ENCODE results near the gene ALOXE3.

The ALOXE3 gene

GRCh38 chr17:8105957-8106398, 12.3 kb downstream of the ALOXE3 start:
- peaks cover 6% of the 10 kb centered on the region for H3K4me1 ChIP-seq (ENCODE audit: insufficient read depth, low read length, severe bottlenecking)
- H3K4me3 ChIP-seq (ENCODE audit: low read depth, low read length, poor library complexity, severe bottlenecking), result no peak overlapping the region
- no peaks in the 10 kb centered on the region for H3K9me2 ChIP-seq (ENCODE audit: low read depth, low read length)

DNA sequence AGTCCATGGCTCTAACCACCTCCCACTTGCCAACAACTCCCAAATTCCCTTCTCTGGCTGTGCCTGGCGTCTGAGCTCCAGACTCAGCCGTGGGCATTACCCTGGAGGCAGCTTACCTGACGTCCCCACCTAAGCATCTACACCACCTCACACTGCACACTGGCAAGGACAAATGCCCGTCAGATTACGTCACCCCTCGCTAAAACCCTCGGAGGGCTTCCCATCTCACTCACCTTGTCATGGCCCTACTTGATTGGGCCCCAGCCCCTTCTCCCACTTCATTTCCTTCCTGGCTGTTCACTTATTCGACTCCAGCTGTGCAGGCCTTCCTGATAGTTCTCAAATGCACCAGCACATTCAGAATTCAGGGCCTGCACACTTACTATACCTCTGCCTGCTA, 13.4 kb downstream of the ALOXE3 start:
- Histone ChIP-seq H3K4me1 (ENCODE audit: insufficient read depth, low read length, severe bottlenecking) (peaks cover 3% of the 10 kb centered on the region), H3K27me3 (ENCODE audit: insufficient read depth, low read length) (no peaks in the 10 kb centered on the region; the same call in 1 of the 2 replicates), H3K9ac (ENCODE audit: low read length) (no peak overlapping the region), H3K4me2 (ENCODE audit: low read length) (no peak overlapping the region), H3K79me2 (ENCODE audit: insufficient read depth, low read length) (no peaks in the 10 kb centered on the region), H3K9me2 (ENCODE audit: low read depth, low read length) (no peaks in the 10 kb centered on the region), H3K9me3 (ENCODE audit: low read length) (no peaks in the 10 kb centered on the region), H2AFZ (ENCODE audit: low read length) (no peak overlapping the region), H3F3A (ENCODE audit: insufficient read depth, low read length) (no peaks in the 10 kb centered on the region), H3K27ac (ENCODE audit: low read depth, low read length, poor library complexity, severe bottlenecking) (no peak overlapping the region), H3K4me3 (ENCODE audit: low read depth, low read length, poor library complexity, severe bottlenecking) (no peak overlapping the region), H3K36me3 (ENCODE audit: insufficient read depth, low read length) (no peaks in the 10 kb centered on the region), H4K20me1 (ENCODE audit: insufficient read depth, low read length) (no peaks in the 10 kb centered on the region)
- TF ChIP-seq EZH2 (IDR thresholded peaks at IDR 0.05; ENCODE audit: borderline replicate concordance, low read length), result no peak
- TF ChIP-seq, protein P1, sequence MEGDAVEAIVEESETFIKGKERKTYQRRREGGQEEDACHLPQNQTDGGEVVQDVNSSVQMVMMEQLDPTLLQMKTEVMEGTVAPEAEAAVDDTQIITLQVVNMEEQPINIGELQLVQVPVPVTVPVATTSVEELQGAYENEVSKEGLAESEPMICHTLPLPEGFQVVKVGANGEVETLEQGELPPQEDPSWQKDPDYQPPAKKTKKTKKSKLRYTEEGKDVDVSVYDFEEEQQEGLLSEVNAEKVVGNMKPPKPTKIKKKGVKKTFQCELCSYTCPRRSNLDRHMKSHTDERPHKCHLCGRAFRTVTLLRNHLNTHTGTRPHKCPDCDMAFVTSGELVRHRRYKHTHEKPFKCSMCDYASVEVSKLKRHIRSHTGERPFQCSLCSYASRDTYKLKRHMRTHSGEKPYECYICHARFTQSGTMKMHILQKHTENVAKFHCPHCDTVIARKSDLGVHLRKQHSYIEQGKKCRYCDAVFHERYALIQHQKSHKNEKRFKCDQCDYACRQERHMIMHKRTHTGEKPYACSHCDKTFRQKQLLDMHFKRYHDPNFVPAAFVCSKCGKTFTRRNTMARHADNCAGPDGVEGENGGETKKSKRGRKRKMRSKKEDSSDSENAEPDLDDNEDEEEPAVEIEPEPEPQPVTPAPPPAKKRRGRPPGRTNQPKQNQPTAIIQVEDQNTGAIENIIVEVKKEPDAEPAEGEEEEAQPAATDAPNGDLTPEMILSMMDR (IDR thresholded peaks at IDR 0.05; ENCODE audit: low read length), result no peak

More at GRCh38 chr17:8105957-8106398, 12.3 kb downstream of the ALOXE3 start:
- TF ChIP-seq, protein P1 (IDR thresholded peaks at IDR 0.05; ENCODE audit: low read length), result no peak
- no peak for TF ChIP-seq EZH2 (IDR thresholded peaks at IDR 0.05; ENCODE audit: borderline replicate concordance, low read length)
- Histone ChIP-seq H3K4me2 (ENCODE audit: low read length) (no peak overlapping the region), H3K27ac (ENCODE audit: low read depth, low read length, poor library complexity, severe bottlenecking) (no peak overlapping the region), H3K27me3 (ENCODE audit: insufficient read depth, low read length) (no peaks in the 10 kb centered on the region; the same call in 1 of the 2 replicates), H3K79me2 (ENCODE audit: insufficient read depth, low read length) (no peaks in the 10 kb centered on the region), H3K36me3 (ENCODE audit: insufficient read depth, low read length) (no peaks in the 10 kb centered on the region), H2AFZ (ENCODE audit: low read length) (no peak overlapping the region), H3K9ac (ENCODE audit: low read length) (no peak overlapping the region), H3K9me3 (ENCODE audit: low read length) (no peaks in the 10 kb centered on the region), H4K20me1 (ENCODE audit: insufficient read depth, low read length) (no peaks in the 10 kb centered on the region), H3F3A (ENCODE audit: insufficient read depth, low read length) (no peaks in the 10 kb centered on the region)

GRCh38 chr17:8103549-8103948, 14.8 kb downstream of the ALOXE3 start:
- H2AFZ ChIP-seq (ENCODE audit: low read length), result no peak overlapping the region
- H3K27ac ChIP-seq (ENCODE audit: low read depth, low read length, poor library complexity, severe bottlenecking), result no peak overlapping the region
- no peaks in the 10 kb centered on the region for H3K27me3 ChIP-seq (ENCODE audit: insufficient read depth, low read length)
- no peaks in the 10 kb centered on the region for H3K79me2 ChIP-seq (ENCODE audit: insufficient read depth, low read length)
- no peaks in the 10 kb centered on the region for H3K9me3 ChIP-seq (ENCODE audit: low read length)
- no peaks in the 10 kb centered on the region for H4K20me1 ChIP-seq (ENCODE audit: insufficient read depth, low read length)
- no peaks in the 10 kb centered on the region for H3F3A ChIP-seq (ENCODE audit: insufficient read depth, low read length)
- no peak overlapping the region for H3K9ac ChIP-seq (ENCODE audit: low read length)
- H3K9me2 ChIP-seq (ENCODE audit: low read depth, low read length), result no peaks in the 10 kb centered on the region
- no peak overlapping the region for H3K4me2 ChIP-seq (ENCODE audit: low read length)
- no peak for TF ChIP-seq EZH2 (IDR thresholded peaks at IDR 0.05; ENCODE audit: borderline replicate concordance, low read length)
- TF ChIP-seq, protein P1 (IDR thresholded peaks at IDR 0.05; ENCODE audit: low read length), result no peak
- H3K36me3 ChIP-seq (ENCODE audit: insufficient read depth, low read length), result no peaks in the 10 kb centered on the region
- no peak overlapping the region for H3K4me3 ChIP-seq (ENCODE audit: low read depth, low read length, poor library complexity, severe bottlenecking)
- no peaks in the 10 kb centered on the region for H3K4me1 ChIP-seq (ENCODE audit: insufficient read depth, low read length, severe bottlenecking)
